B cell (primary cell): Measurements from ENCODE around the gene PEX16. TPM values are rescaled to one million over a fixed set of nuclear protein-coding genes. Genes with fewer than 3 reads are reported as not detected.
A peak's percentile ranks its signal among the peaks of the same experiment; 100 is the strongest.

Experiments used
- ATAC-seq: fragments of 200-7000 bp; cut with Tn5 transposase; one replicate; pipeline ENCODE4 v1.10.0; 2021; ENCODE audit warnings: low read depth, mild to moderate bottlenecking, moderate number of reproducible peaks, moderate library complexity
- CTCF ChIA-PET: fragments of 350-600 bp; sonication (Branson Sonifier 250); formaldehyde crosslinking; loops from one replicate; lab custom pipeline; 2021; ENCODE audit warnings: antibody characterized with exemption, inconsistent platforms; lab: Charles Lee
- POLR2A ChIA-PET: fragments of 350-600 bp; sonication (Branson Sonifier 250); formaldehyde crosslinking; loops from one replicate; lab custom pipeline; 2021; ENCODE audit warnings: antibody characterized with exemption; lab: Charles Lee
- DNase-seq: peaks from one replicate; pipeline ENCODE4 v3.0.0; 2013
- H2AFZ ChIP-seq: 2 replicates; pipeline ENCODE4 v1.6.1; 2012; ENCODE audit warnings: mild to moderate bottlenecking, low read depth, low read length; ENCODE audit not compliant: insufficient read depth, poor library complexity, severe bottlenecking
- H3K27ac ChIP-seq, 2 donors: 1 replicate in 1 of 2; 2 replicates in 1 of 2; pipeline ENCODE4 v1.5.1; 2012 to 2013; ENCODE audit warnings: low read length in 2 of 2, mild to moderate bottlenecking in 2 of 2, moderate library complexity in 1 of 2
- H3K27me3 ChIP-seq, 4 experiments: fragments of 200-600 bp in 1 of 4; sonication (generic) in 1 of 4; replicated peaks in 1 of 4; 1 replicate in 2 of 4; 2 replicates in 2 of 4; pipeline versions ENCODE4 v1.6.1 to v1.7.0; 2013 to 2016; ENCODE audit warnings: low read length in 3 of 4, mild to moderate bottlenecking in 2 of 4, mixed read lengths in 1 of 4, moderate library complexity in 1 of 4; ENCODE audit not compliant: insufficient read depth in 4 of 4, control insufficient read depth in 3 of 4; ENCODE audit errors: control extremely low read depth in 1 of 4
- H3K36me3 ChIP-seq, 2 experiments: replicated peaks in 1 of 2; 1 replicate in 1 of 2; 2 replicates in 1 of 2; pipeline versions ENCODE4 v1.6.1 to v1.7.1; 2013; ENCODE audit warnings: low read length in 1 of 2; ENCODE audit not compliant: insufficient read depth in 2 of 2, control insufficient read depth in 1 of 2; ENCODE audit errors: control extremely low read depth in 1 of 2, extremely low read depth in 1 of 2
- H3K4me1 ChIP-seq, 2 donors: fragments of 200-600 bp in 1 of 2; sonication (generic) in 1 of 2; 1 replicate in 1 of 2; 2 replicates in 1 of 2; pipeline versions ENCODE4 v1.5.1 to v1.6.1; 2013 to 2017; ENCODE audit warnings: low read length in 2 of 2; ENCODE audit not compliant: control insufficient read depth in 2 of 2, insufficient read depth in 2 of 2
- H3K4me2 ChIP-seq: replicated peaks from 2 replicates; pipeline ENCODE3; 2012; ENCODE audit warnings: mild to moderate bottlenecking, low read depth, low read length; ENCODE audit not compliant: poor library complexity, severe bottlenecking
- H3K4me3 ChIP-seq, 5 experiments: fragments of 200-600 bp in 1 of 5; sonication (generic) in 1 of 5; 1 replicate in 3 of 5; 2 replicates in 2 of 5; pipeline versions ENCODE4 v1.5.1 to v1.7.0; 2011 to 2016; ENCODE audit warnings: low read length in 4 of 5, mild to moderate bottlenecking in 4 of 5, low read depth in 2 of 5, control low read depth in 1 of 5, moderate library complexity in 1 of 5; ENCODE audit not compliant: insufficient read depth in 1 of 5; ENCODE audit errors: control extremely low read depth in 1 of 5, extremely low read depth in 1 of 5
- H3K79me2 ChIP-seq: fragments of 200-600 bp; sonication (generic); one replicate; pipeline ENCODE4 v1.6.0; 2016; ENCODE audit warnings: low read length; ENCODE audit not compliant: control insufficient read depth, insufficient read depth
- H3K9ac ChIP-seq: fragments of 200-600 bp; sonication (generic); 2 replicates; pipeline ENCODE4 v1.6.1; 2017; ENCODE audit warnings: mild to moderate bottlenecking, low read length, moderate library complexity
- H3K9me3 ChIP-seq, 3 donors: one replicate each; pipeline versions ENCODE4 v1.6.1 to v1.7.1; 2013; ENCODE audit warnings: low read length in 2 of 3; ENCODE audit not compliant: control insufficient read depth in 2 of 3, insufficient read depth in 1 of 3; ENCODE audit errors: control extremely low read depth in 1 of 3
- H4K20me1 ChIP-seq: 2 replicates; pipeline ENCODE4 v1.6.0; 2012; ENCODE audit warnings: mild to moderate bottlenecking, low read length; ENCODE audit not compliant: insufficient read depth, control insufficient read depth, poor library complexity, severe bottlenecking
- H3K27ac Mint-ChIP-seq: one replicate; pipeline ENCODE4 v1.8.0; 2021; ENCODE audit warnings: mixed read lengths
- H3K27me3 Mint-ChIP-seq: one replicate; pipeline ENCODE4 v1.8.0; 2021; ENCODE audit warnings: mixed read lengths
- H3K4me1 Mint-ChIP-seq: one replicate; pipeline ENCODE4 v1.8.0; 2021; ENCODE audit warnings: mixed read lengths
- H3K4me3 Mint-ChIP-seq: one replicate; pipeline ENCODE4 v1.8.0; 2021; ENCODE audit warnings: mixed read lengths
- H3K9me3 Mint-ChIP-seq: one replicate; pipeline ENCODE4 v1.8.0; 2022; ENCODE audit warnings: mixed read lengths; ENCODE audit not compliant: insufficient read depth
- CTCF ChIP-seq: fragments of 200-600 bp; IDR thresholded peaks from one replicate; pipeline ENCODE4 v1.8.0; 2022; ENCODE audit warnings: antibody characterized with exemption, mild to moderate bottlenecking
- EZH2 ChIP-seq: IDR thresholded peaks from 2 replicates; pipeline ENCODE4 v1.6.1; 2012; ENCODE audit warnings: borderline replicate concordance, low read depth, mild to moderate bottlenecking, moderate library complexity, low read length; ENCODE audit not compliant: insufficient read depth, poor library complexity, severe bottlenecking
- WGBS: methylation state at CpG from one replicate; pipeline ENCODE4 v1.1.5; 2013; ENCODE audit warnings: missing lambda C conversion rate; ENCODE audit not compliant: insufficient coverage; 5-methylcytosine and 5-hydroxymethylcytosine counted together
- intact Hi-C: fragments of 100-400 bp; cut with micrococcal nuclease; formaldehyde crosslinking; loops from one replicate; pipeline ENCODE4 v1.10.0; 2022
- polyA plus RNA-seq: library from polyadenylated mRNA; depleted of rRNA; stranded (reverse); fragments of >200 nt; gene quantifications from 2 replicates; pipeline ENCODE4 v1.2.3, GENCODE V29; 2012
- total RNA-seq, 2 donors: library from RNA; stranded (reverse); fragments of 120-200 nt in 1 of 2; gene quantifications; 1 replicate in 1 of 2; 2 replicates in 1 of 2; pipeline versions ENCODE4 v1.2.3 to v1.2.4, GENCODE V29; 2013 to 2022

The PEX16 gene
- total and polyA plus RNA-seq, 2 donors (not counting 1 experiment from before 2014, with no cell fraction given), result 89.4 to 107 TPM

GRCh38 chr11:45928535-45929215 lies 11.0 kb upstream of the PEX16 start:
- H3K79me2 ChIP-seq, result peaks cover 96% of the 10 kb centered on the region
- Mint-ChIP-seq H3K4me3 (peak overlapping the region; percentile 59), H3K4me1 (peaks cover 91% of the 10 kb centered on the region), H3K27ac (peak overlapping the region; percentile 90), H3K27me3 (no peaks in the 10 kb centered on the region), H3K9me3 (no peaks in the 10 kb centered on the region)
- H3K4me3 ChIP-seq, result peak overlapping the region in 3 of 5 experiments; percentile 23 to 95 (median 90)
- no peak overlapping the region for H3K9ac ChIP-seq
- H3K9me3 ChIP-seq, result no peaks in the 10 kb centered on the region
- H3K36me3 ChIP-seq, result peaks cover 0 to 43% of the 10 kb centered on the region in 2 experiments
- intact Hi-C loops, result no loop called here
- H4K20me1 ChIP-seq, result peaks cover 37% of the 10 kb centered on the region
- DNase-seq (peak; percentile 10), ATAC-seq (no peak)
- no peaks in the 10 kb centered on the region for H3K27me3 ChIP-seq
- H3K27ac ChIP-seq, result peak overlapping the region; percentile 92 to 93
- H3K4me1 ChIP-seq, result peaks cover 61 to 83% of the 10 kb centered on the region in 2 donors
- H3K4me2 ChIP-seq, result peak overlapping the region; percentile 91
- ChIA-PET POLR2A (interaction anchor here (0.6 to 10.9 kb wide), 5 partner anchors 8 to 1471 kb away, joined by 3 to 162 read pairs (median 3); partner anchors contain the start of genes CRY2, LARGE2 and PEX16), CTCF (interaction anchor here (1.1 to 11.4 kb wide), 4 partner anchors 8 to 78 kb away, joined by 3 to 98 read pairs (median 7); partner anchors contain the start of genes LARGE2 and PEX16)
- no peak overlapping the region for H2AFZ ChIP-seq
- no peak for TF ChIP-seq CTCF
- no peak for TF ChIP-seq EZH2
- WGBS, result over 99% methylated on average over 11 of the region's 13 CpGs
